HG03066 (cell line): ENCODE measurements around the gene FRG2.
"Not testable (repeated sequence)": the region's sequence is repeated elsewhere in the genome, so short reads cannot be mapped to it uniquely, and the experiment has no call there.

Experiments
- ATAC-seq: cut with Tn5 transposase; IDR thresholded peaks from one replicate; pipeline ENCODE4 v1.9.1; 2021; ENCODE audit warnings: low read depth; ENCODE audit not compliant: unreplicated experiment

Gene FRG2

GRCh38 chr4:190016369-190017289, 10.4 kb downstream of the FRG2 start:
- no peak for ATAC-seq

GRCh38 chr4:190015538-190016368, 11.3 kb downstream of the FRG2 start:
- no peak for ATAC-seq

- no peak for ATAC-seq
These were observed 12.1 kb downstream of the FRG2 start for GRCh38 chr4:190014771-190015537.

DNA sequence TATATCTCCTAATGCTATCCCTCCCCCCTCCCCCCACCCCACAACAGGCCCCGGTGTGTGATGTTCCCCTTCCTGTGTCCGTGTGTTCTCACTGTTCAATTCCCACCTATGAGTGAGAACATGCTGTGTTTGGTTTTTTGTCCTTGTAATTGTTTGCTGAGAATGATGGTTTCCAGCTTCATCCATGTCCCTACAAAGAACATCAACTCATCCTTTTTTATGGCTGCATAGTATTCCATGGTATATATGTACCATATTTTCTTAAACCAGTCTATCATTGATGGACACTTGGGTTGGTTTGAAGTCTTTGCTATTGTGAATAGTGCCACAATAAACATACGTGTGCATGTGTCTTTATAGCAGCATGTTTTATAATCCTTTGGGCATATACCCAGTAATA, 37.1 kb downstream of the FRG2 start:
- not testable (repeated sequence) for ATAC-seq

GRCh38 chr4:189988877-189989431, 38.1 kb downstream of the FRG2 start:
- no peak for ATAC-seq

DNA sequence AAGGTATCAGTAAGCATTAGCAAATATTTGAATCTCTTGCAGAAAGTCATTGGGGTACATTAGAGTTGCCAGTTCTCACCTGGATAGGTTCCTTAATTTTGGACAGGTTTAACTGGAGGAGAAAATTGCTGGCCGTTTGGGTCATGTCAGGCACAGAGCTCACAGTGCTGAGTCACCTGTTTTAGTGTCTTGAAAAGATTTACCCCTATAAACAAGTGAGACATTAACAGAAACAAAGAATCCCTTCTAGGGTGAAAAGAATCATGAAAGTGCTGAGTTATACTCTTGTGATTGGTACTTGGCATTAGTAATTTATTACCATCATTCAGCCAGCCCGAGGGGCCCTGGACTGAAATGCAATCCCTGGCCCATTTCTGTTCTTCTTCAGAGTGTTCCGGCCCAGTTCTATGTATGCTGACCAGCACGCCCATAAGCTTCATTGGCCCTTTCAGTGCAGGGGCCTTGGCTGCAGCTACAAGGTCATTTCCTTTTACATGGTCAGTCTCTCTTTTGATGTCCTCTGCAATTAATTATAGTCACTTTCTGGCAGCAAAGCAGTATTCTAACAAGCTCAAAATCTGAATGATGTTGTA, 41.3 kb downstream of the FRG2 start:
- not testable (repeated sequence) for ATAC-seq

GRCh38 chr4:189984661-189985060, 42.4 kb downstream of the FRG2 start:
- ATAC-seq, result not testable (repeated sequence)

GRCh38 chr4:189983916-189984526, 43.0 kb downstream of the FRG2 start:
- not testable (repeated sequence) for ATAC-seq

DNA sequence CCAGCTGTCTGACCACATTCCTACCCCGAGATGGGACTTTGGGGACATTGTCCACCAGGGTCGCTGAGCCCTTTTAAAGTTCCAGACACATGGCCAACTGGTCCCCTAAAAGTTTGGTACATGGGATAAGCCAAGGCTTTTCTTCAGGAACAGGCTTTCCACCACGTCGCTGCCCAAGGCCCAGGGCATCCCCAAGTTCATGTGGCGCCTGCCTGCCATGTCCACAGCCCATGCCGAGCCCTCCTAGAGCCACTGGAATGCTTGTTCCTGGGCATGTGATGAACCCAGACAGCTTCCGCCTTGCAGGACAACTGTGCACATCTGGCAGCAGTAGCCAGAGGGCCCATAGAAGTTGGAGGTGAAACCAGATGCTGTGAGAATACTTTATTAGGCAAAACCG, 45.1 kb downstream of the FRG2 start:
- ATAC-seq, result no peak

- not testable (repeated sequence) for ATAC-seq
These were observed 46.8 kb downstream of the FRG2 start for GRCh38 chr4:189980292-189980691.

GRCh38 chr4:189979196-189980047, 47.6 kb downstream of the FRG2 start:
- no peak for ATAC-seq
